ENCODE data around the gene KAZN. TPM values are rescaled to one million over a fixed set of nuclear protein-coding genes. Genes with fewer than 3 reads are reported as not detected.

Gene KAZN
- total and polyA plus RNA-seq, 4 experiments from 2014 or later = 0.08 to 0.47 TPM; not detected in 2

DNA sequence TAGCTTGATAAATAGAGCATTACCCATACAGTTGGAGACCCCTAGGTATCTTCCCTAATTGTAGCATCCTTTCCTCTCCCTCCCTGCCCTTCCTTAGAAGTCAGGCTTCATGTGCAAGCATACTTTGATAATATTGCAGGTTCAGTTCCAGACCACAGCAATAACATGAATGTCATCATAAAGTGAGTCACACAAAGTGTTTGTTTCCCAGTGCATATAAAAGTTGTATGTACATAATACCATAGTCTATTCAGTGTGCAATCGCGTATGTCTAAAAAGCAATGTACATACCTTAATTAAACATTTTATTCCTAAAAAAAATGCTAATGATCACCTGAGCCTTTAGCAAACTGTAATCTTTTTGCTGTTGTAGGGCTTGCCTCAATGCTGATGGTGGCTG is 33.4 kb upstream of the KAZN start:
- H3K4me3 ChIP-seq (ENCODE audit: low read length in 2 of 2) = no peak overlapping the region
- DNase-seq = no peak
- no peak overlapping the region for H3K4me3 Mint-ChIP-seq
- intact Hi-C loops (cut with micrococcal nuclease) = no loop called here
- POLR2A ChIA-PET (ENCODE audit: partially characterized antibody) = no interaction called here
- no peak overlapping the region for H3K27ac Mint-ChIP-seq
- H3K4me1 ChIP-seq (ENCODE audit: insufficient read depth, low read length) = no peaks in the 10 kb centered on the region
- H3K27me3 Mint-ChIP-seq = peaks cover 1 to 4% of the 10 kb centered on the region in 2 donors
- peaks cover 0 to 7% (median 2%) of the 10 kb centered on the region in 8 donors for H3K9me3 Mint-ChIP-seq
- H3K27ac ChIP-seq (ENCODE audit: low read depth, low read length) = no peak overlapping the region
- H3K36me3 ChIP-seq (ENCODE audit: insufficient read depth, low read length) = no peaks in the 10 kb centered on the region
- CTCF ChIA-PET (ENCODE audit: partially characterized antibody) = interaction anchor here (1.3 kb wide), 1 partner anchor 9 kb away, joined by 3 read pairs; no protein-coding TSS in a partner anchor
- H3K9me3 ChIP-seq (ENCODE audit: control insufficient read depth in 1 of 2, low read length in 2 of 2) = no peaks in the 10 kb centered on the region
- H3K27me3 ChIP-seq (ENCODE audit: insufficient read depth, low read length) = no peaks in the 10 kb centered on the region
- H3K4me1 Mint-ChIP-seq = no peaks in the 10 kb centered on the region
- no peaks in the 10 kb centered on the region for H3K36me3 Mint-ChIP-seq

DNA sequence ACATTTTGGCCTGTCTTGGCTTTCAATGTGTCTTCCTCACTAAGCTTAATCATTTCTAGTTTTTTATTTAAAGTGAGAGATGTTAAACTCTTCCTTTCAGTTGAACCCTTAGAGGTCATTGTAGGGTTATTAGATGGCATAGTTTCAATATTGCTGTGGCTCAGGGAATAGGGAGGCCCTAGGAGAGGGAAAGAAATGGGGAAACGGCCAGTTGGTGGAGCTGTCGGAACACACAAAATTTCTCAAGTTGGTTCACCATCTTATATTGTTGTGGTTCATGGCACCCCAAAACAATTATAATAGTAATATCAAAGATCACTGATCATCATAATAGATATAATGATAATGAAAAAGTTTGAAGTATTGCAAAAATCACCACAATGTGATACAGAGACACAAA is 31.4 kb upstream of the KAZN start:
- intact Hi-C loops (cut with micrococcal nuclease) = no loop called here
- H3K4me1 ChIP-seq (ENCODE audit: insufficient read depth, low read length) = no peaks in the 10 kb centered on the region
- no peaks in the 10 kb centered on the region for H3K9me3 ChIP-seq (ENCODE audit: control insufficient read depth in 1 of 2, low read length in 2 of 2)
- no peak overlapping the region for H3K27ac ChIP-seq (ENCODE audit: low read depth, low read length)
- H3K27me3 ChIP-seq (ENCODE audit: insufficient read depth, low read length) = no peaks in the 10 kb centered on the region
- no peaks in the 10 kb centered on the region for H3K36me3 Mint-ChIP-seq
- H3K36me3 ChIP-seq (ENCODE audit: insufficient read depth, low read length) = no peaks in the 10 kb centered on the region
- peaks cover 0 to 9% (median 2%) of the 10 kb centered on the region in 8 donors for H3K9me3 Mint-ChIP-seq
- H3K4me3 Mint-ChIP-seq = no peak overlapping the region
- H3K27me3 Mint-ChIP-seq = peaks cover 4 to 5% of the 10 kb centered on the region in 2 donors
- DNase-seq = no peak
- no peak overlapping the region for H3K27ac Mint-ChIP-seq
- CTCF ChIA-PET (ENCODE audit: partially characterized antibody) = no interaction called here
- no peak overlapping the region for H3K4me3 ChIP-seq (ENCODE audit: low read length in 2 of 2)
- no peaks in the 10 kb centered on the region for H3K4me1 Mint-ChIP-seq
- POLR2A ChIA-PET (ENCODE audit: partially characterized antibody) = no interaction called here

DNA sequence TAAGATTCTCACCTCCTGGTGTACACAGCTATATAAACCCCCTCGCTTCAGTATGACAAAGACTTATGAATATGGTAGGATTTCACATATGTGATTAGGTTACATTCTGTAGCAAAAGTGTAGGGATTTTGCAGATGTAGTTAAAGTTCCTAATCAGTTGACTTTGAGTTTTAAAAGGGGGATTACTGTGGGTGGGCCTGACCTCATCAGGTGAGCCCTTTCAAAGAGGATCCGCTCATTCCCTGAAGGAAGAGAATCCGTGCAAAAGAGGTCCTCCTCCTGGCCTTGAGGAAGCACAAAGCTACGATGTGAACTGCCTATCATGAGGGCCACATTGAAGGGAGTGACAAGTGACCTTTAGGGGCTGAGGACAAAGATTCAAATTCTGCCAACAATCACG is 30.6 kb upstream of the KAZN start:
- CTCF ChIA-PET (ENCODE audit: partially characterized antibody) = no interaction called here
- intact Hi-C loops (cut with micrococcal nuclease) = no loop called here
- H3K4me3 ChIP-seq (ENCODE audit: low read length in 2 of 2) = no peak overlapping the region
- no peak for DNase-seq
- Mint-ChIP-seq H3K4me1 (no peaks in the 10 kb centered on the region), H3K27me3 (peaks cover 4 to 5% of the 10 kb centered on the region in 2 donors), H3K9me3 (peaks cover 0 to 9% (median 2%) of the 10 kb centered on the region in 8 donors), H3K4me3 (no peak overlapping the region), H3K36me3 (no peaks in the 10 kb centered on the region), H3K27ac (no peak overlapping the region)
- H3K27ac ChIP-seq (ENCODE audit: low read depth, low read length) = no peak overlapping the region
- H3K27me3 ChIP-seq (ENCODE audit: insufficient read depth, low read length) = no peaks in the 10 kb centered on the region
- no peaks in the 10 kb centered on the region for H3K36me3 ChIP-seq (ENCODE audit: insufficient read depth, low read length)
- H3K9me3 ChIP-seq (ENCODE audit: control insufficient read depth in 1 of 2, low read length in 2 of 2) = no peaks in the 10 kb centered on the region
- POLR2A ChIA-PET (ENCODE audit: partially characterized antibody) = no interaction called here
- H3K4me1 ChIP-seq (ENCODE audit: insufficient read depth, low read length) = no peaks in the 10 kb centered on the region

DNA sequence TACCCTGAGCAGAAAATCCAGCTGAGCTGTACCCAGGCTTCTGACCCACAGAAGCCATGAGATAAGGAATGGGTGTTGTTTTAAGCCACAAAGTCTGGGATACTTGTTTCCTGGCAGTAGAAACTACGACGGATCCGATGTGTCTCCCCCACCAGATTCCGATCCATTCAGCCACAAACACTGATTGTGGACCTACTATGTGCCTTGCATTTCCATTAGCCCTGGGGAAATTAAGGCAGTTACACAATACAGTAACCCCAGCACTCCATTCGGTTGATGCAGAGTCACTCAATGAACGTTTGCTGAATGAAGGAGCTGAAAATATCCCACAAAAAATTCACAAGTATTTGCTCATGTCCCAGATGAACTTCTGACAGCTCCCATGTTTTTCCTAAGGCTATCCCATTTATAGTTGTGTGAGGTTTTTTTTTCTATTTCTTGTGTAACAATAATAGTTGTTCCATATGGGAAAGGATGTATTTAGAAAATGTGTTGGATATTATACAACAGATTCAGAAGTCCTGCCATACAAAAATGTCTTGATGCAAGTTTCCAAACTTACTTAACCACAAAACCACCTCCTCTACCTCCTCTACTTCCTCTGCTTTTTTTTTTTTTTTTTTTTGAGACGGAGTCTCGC is 29.6 kb upstream of the KAZN start:
- Histone ChIP-seq H3K27me3 (ENCODE audit: insufficient read depth, low read length) (no peaks in the 10 kb centered on the region), H3K27ac (ENCODE audit: low read depth, low read length) (no peak overlapping the region), H3K4me1 (ENCODE audit: insufficient read depth, low read length) (no peaks in the 10 kb centered on the region), H3K9me3 (ENCODE audit: control insufficient read depth in 1 of 2, low read length in 2 of 2) (no peaks in the 10 kb centered on the region), H3K36me3 (ENCODE audit: insufficient read depth, low read length) (no peaks in the 10 kb centered on the region), H3K4me3 (ENCODE audit: low read length in 2 of 2) (no peak overlapping the region)
- ChIA-PET CTCF (ENCODE audit: partially characterized antibody) (no interaction called here), POLR2A (ENCODE audit: partially characterized antibody) (no interaction called here)
- Mint-ChIP-seq H3K27ac (no peak overlapping the region), H3K9me3 (peaks cover 0 to 9% (median 2%) of the 10 kb centered on the region in 8 donors), H3K4me3 (no peak overlapping the region), H3K36me3 (no peaks in the 10 kb centered on the region), H3K27me3 (peaks cover 4 to 5% of the 10 kb centered on the region in 2 donors), H3K4me1 (no peaks in the 10 kb centered on the region)
- no peak for DNase-seq
- intact Hi-C loops (cut with micrococcal nuclease) = no loop called here

DNA sequence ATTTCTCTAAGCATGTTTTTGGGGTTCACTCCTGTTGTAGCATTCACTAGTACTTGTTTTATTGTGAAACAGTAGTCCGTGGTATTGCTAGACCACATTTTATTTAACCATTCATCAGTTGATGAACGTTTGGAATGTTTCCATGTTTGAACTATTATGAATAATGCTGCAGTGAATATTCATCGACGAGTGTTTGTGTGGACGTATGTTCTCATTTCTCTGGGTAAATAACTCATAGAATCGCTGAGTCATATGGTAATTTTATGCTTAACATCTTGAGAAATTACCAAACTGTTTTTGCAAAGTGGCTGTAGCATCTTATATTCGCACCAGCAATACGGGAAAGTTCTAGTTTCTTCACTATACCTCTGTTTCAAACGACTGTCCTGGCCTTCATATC is 28.0 kb upstream of the KAZN start:
- no peaks in the 10 kb centered on the region for H3K36me3 ChIP-seq (ENCODE audit: insufficient read depth, low read length)
- intact Hi-C loops (cut with micrococcal nuclease) = no loop called here
- ChIA-PET POLR2A (ENCODE audit: partially characterized antibody) (no interaction called here), CTCF (ENCODE audit: partially characterized antibody) (no interaction called here)
- H3K4me1 ChIP-seq (ENCODE audit: insufficient read depth, low read length) = no peaks in the 10 kb centered on the region
- Mint-ChIP-seq H3K4me3 (no peak overlapping the region), H3K4me1 (no peaks in the 10 kb centered on the region), H3K9me3 (peaks cover 0 to 14% (median 4%) of the 10 kb centered on the region in 8 donors), H3K27me3 (peaks cover 6 to 9% of the 10 kb centered on the region in 2 donors), H3K27ac (no peak overlapping the region), H3K36me3 (no peaks in the 10 kb centered on the region)
- H3K4me3 ChIP-seq (ENCODE audit: low read length in 2 of 2) = no peak overlapping the region
- H3K27me3 ChIP-seq (ENCODE audit: insufficient read depth, low read length) = no peaks in the 10 kb centered on the region
- no peaks in the 10 kb centered on the region for H3K9me3 ChIP-seq (ENCODE audit: control insufficient read depth in 1 of 2, low read length in 2 of 2)
- no peak overlapping the region for H3K27ac ChIP-seq (ENCODE audit: low read depth, low read length)
- DNase-seq = no peak

DNA sequence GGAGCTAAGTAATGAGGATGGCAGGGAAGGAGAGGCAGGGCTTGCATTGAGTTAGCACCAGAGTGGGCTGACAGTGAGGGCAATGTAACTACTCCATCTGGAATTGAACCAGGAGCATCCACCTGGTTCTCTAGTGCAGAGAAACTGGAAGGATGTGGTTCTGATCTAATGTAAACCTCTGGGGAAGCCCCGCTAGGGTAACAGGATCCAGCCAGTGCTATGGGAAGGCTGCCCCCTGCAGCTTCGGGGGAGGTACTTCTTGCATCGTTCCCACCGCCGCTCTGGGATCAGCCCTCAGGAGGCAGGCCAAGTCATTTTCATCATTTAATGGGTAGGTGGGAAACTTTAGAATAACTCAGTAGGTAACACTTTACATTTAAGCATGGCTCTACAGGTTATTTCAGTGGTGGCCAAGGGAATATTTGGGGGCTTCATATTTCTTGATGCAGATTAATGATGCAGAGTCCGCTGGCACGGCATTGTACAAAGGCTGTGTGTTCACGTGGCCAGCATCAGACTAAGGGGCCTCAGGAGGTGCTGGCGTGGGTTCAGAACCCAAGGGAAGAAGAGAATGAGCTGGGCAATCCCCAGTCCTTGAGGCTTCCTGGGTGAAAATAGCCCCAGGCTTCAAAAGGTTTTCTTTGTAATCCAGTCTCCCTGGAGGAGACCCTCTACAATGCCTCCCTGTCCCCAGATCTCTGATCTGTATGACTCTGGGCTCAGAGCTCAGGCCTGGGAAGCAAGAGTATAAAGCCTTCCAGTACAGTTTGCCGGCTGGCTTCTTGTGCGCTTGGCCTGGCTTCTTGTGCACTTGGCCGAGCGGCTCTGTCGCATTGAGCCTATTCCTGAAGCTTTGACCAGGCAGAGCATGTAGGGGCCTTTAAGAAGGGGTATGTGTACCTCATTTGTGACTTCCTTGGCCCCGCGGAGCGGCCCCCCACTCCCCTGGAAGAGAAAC is 26.4 kb upstream of the KAZN start:
- Histone ChIP-seq H3K27ac (ENCODE audit: low read depth, low read length) (no peak overlapping the region), H3K36me3 (ENCODE audit: insufficient read depth, low read length) (no peaks in the 10 kb centered on the region), H3K27me3 (ENCODE audit: insufficient read depth, low read length) (no peaks in the 10 kb centered on the region), H3K9me3 (ENCODE audit: control insufficient read depth in 1 of 2, low read length in 2 of 2) (no peaks in the 10 kb centered on the region), H3K4me1 (ENCODE audit: insufficient read depth, low read length) (no peaks in the 10 kb centered on the region), H3K4me3 (ENCODE audit: low read length in 2 of 2) (no peak overlapping the region)
- no peak for DNase-seq
- H3K9me3 Mint-ChIP-seq = peaks cover 0 to 10% (median 4%) of the 10 kb centered on the region in 8 donors
- H3K27me3 Mint-ChIP-seq = peaks cover 6 to 9% of the 10 kb centered on the region in 2 donors
- H3K4me3 Mint-ChIP-seq = no peak overlapping the region
- H3K4me1 Mint-ChIP-seq = no peaks in the 10 kb centered on the region
- intact Hi-C loops (cut with micrococcal nuclease) = no loop called here
- ChIA-PET POLR2A (ENCODE audit: partially characterized antibody) (no interaction called here), CTCF (ENCODE audit: partially characterized antibody) (no interaction called here)
- H3K36me3 Mint-ChIP-seq = no peaks in the 10 kb centered on the region
- no peak overlapping the region for H3K27ac Mint-ChIP-seq

DNA sequence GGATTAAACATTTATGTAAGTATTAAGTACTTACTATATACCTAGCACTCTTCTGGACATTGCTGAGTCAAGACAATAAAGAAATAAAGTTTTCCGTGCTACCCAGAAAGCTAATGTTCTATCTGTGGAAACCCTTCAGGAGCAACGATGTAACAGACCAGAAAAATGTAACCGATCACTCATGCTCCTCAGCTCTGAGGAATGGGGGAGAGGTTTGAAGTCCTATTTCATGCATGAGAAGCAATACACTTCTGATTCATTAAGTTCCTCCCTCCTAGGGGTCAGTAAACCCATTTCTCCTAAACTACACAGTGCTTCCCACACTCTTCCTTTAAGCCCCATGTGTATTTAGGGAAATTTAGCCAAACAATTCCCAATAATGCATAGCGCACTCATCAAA is 25.6 kb upstream of the KAZN start:
- H3K4me3 ChIP-seq (ENCODE audit: low read length in 2 of 2) = no peak overlapping the region
- no peaks in the 10 kb centered on the region for H3K4me1 ChIP-seq (ENCODE audit: insufficient read depth, low read length)
- no peak overlapping the region for H3K27ac ChIP-seq (ENCODE audit: low read depth, low read length)
- H3K36me3 ChIP-seq (ENCODE audit: insufficient read depth, low read length) = no peaks in the 10 kb centered on the region
- DNase-seq = no peak
- Mint-ChIP-seq H3K36me3 (no peaks in the 10 kb centered on the region), H3K9me3 (peaks cover 0 to 10% (median 4%) of the 10 kb centered on the region in 8 donors), H3K4me1 (no peaks in the 10 kb centered on the region), H3K4me3 (no peak overlapping the region), H3K27ac (no peak overlapping the region), H3K27me3 (peaks cover 6 to 11% of the 10 kb centered on the region in 2 donors)
- CTCF ChIA-PET (ENCODE audit: partially characterized antibody) = no interaction called here
- H3K9me3 ChIP-seq (ENCODE audit: control insufficient read depth in 1 of 2, low read length in 2 of 2) = no peaks in the 10 kb centered on the region
- POLR2A ChIA-PET (ENCODE audit: partially characterized antibody) = no interaction called here
- intact Hi-C loops (cut with micrococcal nuclease) = no loop called here
- H3K27me3 ChIP-seq (ENCODE audit: insufficient read depth, low read length) = no peaks in the 10 kb centered on the region
